Stimulated activated naive CD8-positive, alpha-beta T cell treated with anti-CD3 and anti-CD28 coated beads, Interleukin-15, amount 100 ng/mL, for 72 hours (primary cell): ENCODE measurements around the gene DLK1.

Source experiments
- ATAC-seq: fragments of 150-1000 bp; cut with Tn5 transposase; 2 replicates; pipeline ENCODE4 v1.10.0; 2021; ENCODE audit warnings: mild to moderate bottlenecking, moderate library complexity
- DNase-seq, 2 donors: peaks; one replicate each; pipeline ENCODE4 v3.0.0; 2021 to 2022
- H3K27ac Mint-ChIP-seq, 2 donors: one replicate each; pipeline ENCODE4 v1.8.0; 2022; ENCODE audit warnings: mild to moderate bottlenecking in 2 of 2, mixed read lengths in 2 of 2, moderate library complexity in 2 of 2
- H3K27me3 Mint-ChIP-seq: one replicate; pipeline ENCODE4 v1.8.0; 2022; ENCODE audit warnings: mixed read lengths
- H3K4me1 Mint-ChIP-seq: one replicate; pipeline ENCODE4 v1.8.0; 2022; ENCODE audit warnings: mild to moderate bottlenecking, mixed read lengths
- H3K4me3 Mint-ChIP-seq, 2 donors: one replicate each; pipeline ENCODE4 v1.8.0; 2022; ENCODE audit warnings: mild to moderate bottlenecking in 2 of 2, mixed read lengths in 2 of 2, moderate library complexity in 1 of 2
- H3K9me3 Mint-ChIP-seq, 2 donors: one replicate each; pipeline ENCODE4 v1.8.0; 2022; ENCODE audit warnings: mixed read lengths in 2 of 2

DLK1 gene

GRCh38 chr14:100748403-100748802 lies 21.7 kb downstream of the DLK1 start:
- ATAC-seq (no peak), DNase-seq (no peak)
- peak overlapping the region in 1 of 2 donors; percentile 7 for H3K27ac Mint-ChIP-seq
- H3K4me1 Mint-ChIP-seq: no peaks in the 10 kb centered on the region
- no peak overlapping the region for H3K4me3 Mint-ChIP-seq
- H3K27me3 Mint-ChIP-seq: peaks cover 13% of the 10 kb centered on the region
- no peaks in the 10 kb centered on the region for H3K9me3 Mint-ChIP-seq

GRCh38 chr14:100748944-100749343 lies 22.3 kb downstream of the DLK1 start:
- Mint-ChIP-seq H3K4me3 (no peak overlapping the region), H3K4me1 (no peaks in the 10 kb centered on the region), H3K27me3 (peaks cover 16% of the 10 kb centered on the region), H3K27ac (no peak overlapping the region), H3K9me3 (no peaks in the 10 kb centered on the region)
- DNase-seq (no peak), ATAC-seq (no peak)

GRCh38 chr14:100749967-100750597 lies 23.4 kb downstream of the DLK1 start:
- Mint-ChIP-seq H3K9me3 (no peaks in the 10 kb centered on the region), H3K27ac (no peak overlapping the region), H3K27me3 (peaks cover 16% of the 10 kb centered on the region), H3K4me3 (no peak overlapping the region), H3K4me1 (no peaks in the 10 kb centered on the region)
- DNase-seq (no peak), ATAC-seq (no peak)

- Mint-ChIP-seq H3K4me1 (no peaks in the 10 kb centered on the region), H3K4me3 (no peak overlapping the region), H3K9me3 (no peaks in the 10 kb centered on the region), H3K27ac (no peak overlapping the region), H3K27me3 (peaks cover 23% of the 10 kb centered on the region)
- no peak for DNase-seq
- ATAC-seq: no peak
These were observed 24.3 kb downstream of the DLK1 start for GRCh38 chr14:100750762-100751699.

DNA sequence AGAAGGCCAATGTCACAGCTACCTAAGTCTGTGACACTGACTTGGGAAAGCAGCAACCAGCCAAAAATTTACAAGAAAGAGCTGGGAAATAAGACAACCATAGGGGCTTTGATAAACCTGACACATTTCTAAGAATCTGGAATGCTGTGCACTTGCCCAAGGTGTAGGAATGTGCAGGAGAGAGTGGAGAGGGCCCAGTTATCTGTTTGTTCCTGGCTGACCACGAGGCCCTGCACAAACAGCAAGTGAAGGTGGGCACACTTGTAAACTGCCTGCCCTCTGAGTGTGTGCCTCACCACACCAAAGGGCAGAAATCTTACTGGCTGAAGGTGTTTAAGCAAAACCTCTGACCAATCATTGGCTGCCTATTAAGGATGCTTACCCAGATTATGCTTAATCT lies 27.3 kb downstream of the DLK1 start:
- H3K27ac Mint-ChIP-seq: no peak overlapping the region
- no peaks in the 10 kb centered on the region for H3K9me3 Mint-ChIP-seq
- H3K4me1 Mint-ChIP-seq: no peaks in the 10 kb centered on the region
- ATAC-seq: no peak
- peaks cover 30% of the 10 kb centered on the region for H3K27me3 Mint-ChIP-seq
- H3K4me3 Mint-ChIP-seq: no peak overlapping the region
- DNase-seq: no peak

DNA sequence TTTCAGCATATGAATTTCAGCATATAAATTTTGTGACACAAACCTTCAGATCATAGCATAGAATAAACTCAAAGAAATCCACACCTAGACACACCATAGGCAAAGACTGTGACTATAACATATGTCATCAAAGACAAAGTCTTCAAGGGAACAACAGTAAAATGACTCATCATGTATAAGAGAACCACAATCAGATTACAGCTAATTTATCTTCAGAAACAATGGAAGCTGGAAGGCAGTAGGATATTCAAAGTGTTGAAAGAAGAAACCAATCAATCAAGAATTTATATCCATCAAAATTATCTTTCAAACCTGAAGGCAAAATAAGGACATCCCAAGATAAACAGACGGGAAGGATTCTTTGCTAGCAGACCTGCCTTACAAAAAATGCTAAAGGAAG lies 29.0 kb downstream of the DLK1 start:
- ATAC-seq: no peak
- DNase-seq: no peak
- no peak overlapping the region for H3K4me3 Mint-ChIP-seq
- H3K27me3 Mint-ChIP-seq: peaks cover 33% of the 10 kb centered on the region
- no peaks in the 10 kb centered on the region for H3K9me3 Mint-ChIP-seq
- no peak overlapping the region for H3K27ac Mint-ChIP-seq
- no peaks in the 10 kb centered on the region for H3K4me1 Mint-ChIP-seq

DNA sequence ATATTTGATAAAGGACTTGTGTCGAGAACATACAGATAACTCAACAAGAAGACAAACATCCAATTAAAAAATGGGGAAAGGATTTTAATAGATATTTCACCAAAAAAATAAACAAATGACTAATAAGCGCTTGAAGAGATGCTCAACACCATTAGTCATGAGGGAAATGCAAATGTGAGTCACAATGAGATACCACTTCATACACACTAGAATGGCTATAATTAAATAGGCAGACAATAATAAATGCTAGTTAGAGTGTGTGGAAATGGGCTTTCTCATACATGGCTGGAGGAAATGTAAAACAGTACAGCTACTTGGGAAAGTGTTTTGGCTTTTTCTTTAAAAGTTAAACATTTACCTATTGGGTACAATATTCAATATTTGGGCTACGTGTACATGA lies 34.8 kb downstream of the DLK1 start:
- no peak for ATAC-seq

DNA sequence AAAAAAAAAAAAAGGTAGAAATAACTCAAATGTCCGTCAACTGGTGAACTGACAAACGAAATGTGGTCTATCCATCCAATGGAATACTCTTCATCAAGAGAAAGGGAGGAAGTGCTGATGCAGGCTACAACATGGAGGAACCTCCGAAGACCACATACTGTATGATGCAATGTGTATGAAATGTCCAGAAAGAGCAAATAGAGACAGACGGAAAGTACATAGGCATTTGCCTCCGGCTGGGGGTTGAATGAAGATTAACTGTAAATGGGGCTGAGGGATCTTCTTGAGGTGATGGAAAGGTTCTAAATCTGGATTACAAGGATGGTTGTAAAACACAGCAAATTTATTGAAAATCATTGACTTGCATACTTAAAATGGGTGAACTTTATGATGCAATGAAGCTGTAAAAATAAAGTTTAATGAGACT lies 35.4 kb downstream of the DLK1 start:
- Mint-ChIP-seq H3K27ac (peak overlapping the region; percentile 4 to 24), H3K4me1 (no peaks in the 10 kb centered on the region), H3K9me3 (no peaks in the 10 kb centered on the region), H3K27me3 (peaks cover 18% of the 10 kb centered on the region), H3K4me3 (no peak overlapping the region)
- DNase-seq (no peak), ATAC-seq (no peak)

More for the DNA sequence above, 34.8 kb downstream of the DLK1 start:
- Mint-ChIP-seq H3K4me3 (no peak overlapping the region), H3K4me1 (no peaks in the 10 kb centered on the region), H3K27me3 (peaks cover 18% of the 10 kb centered on the region), H3K27ac (no peak overlapping the region), H3K9me3 (no peaks in the 10 kb centered on the region)
- no peak for DNase-seq

DNA sequence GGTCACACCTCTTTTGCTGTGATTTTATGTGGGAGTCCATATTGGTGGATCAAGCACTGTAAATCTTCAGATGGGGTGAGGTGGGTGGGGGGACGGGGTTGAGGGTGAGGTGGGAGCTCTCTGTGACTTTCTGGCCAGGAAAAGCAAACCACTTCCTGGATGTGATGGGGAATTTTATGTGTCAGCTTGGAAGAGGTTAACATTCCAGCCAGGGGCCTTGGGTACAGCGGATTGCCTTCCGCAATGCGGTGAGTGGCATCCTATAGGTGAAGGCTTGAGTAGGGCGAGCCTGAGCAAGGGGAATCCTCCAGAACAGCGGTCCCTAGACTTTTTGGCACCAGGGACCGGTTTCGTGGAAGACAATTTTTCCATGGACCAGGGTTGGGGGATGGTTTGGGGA lies 36.2 kb downstream of the DLK1 start:
- Mint-ChIP-seq H3K9me3 (no peaks in the 10 kb centered on the region), H3K4me1 (no peaks in the 10 kb centered on the region), H3K27ac (no peak overlapping the region), H3K27me3 (peaks cover 18% of the 10 kb centered on the region), H3K4me3 (no peak overlapping the region)
- no peak for DNase-seq
- no peak for ATAC-seq

DNA sequence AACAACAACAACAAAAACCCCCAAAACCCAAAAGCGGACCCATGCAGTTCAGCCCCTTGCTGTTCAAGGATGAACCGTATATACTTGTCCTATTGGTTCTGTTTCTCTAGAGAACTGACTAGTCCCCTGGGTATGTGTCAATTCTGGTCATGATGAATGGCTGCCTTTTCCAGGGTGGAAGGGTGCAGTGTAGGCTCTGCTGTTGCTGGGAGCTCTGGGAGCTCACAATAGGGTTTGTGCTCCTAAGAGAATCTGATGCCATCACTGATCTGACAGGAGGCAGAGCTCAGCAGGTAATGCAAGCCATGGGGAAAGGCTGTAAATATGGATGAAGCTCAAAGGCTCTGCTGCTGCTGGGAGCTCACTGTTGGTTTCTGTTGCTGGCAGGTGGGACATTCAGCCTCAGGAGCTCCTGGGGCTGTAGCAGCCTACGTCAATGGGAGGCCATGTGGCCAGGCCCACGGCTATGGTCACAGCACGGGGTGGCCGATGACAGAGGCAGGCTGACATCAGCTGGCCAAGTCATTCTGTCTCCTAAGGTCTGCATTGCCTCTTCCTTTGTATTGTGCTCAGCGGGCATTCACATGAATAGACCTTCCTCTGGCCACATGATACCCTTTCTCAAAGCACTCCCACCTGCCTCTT lies 37.9 kb downstream of the DLK1 start:
- H3K27me3 Mint-ChIP-seq: peaks cover 8% of the 10 kb centered on the region
- H3K4me3 Mint-ChIP-seq: no peak overlapping the region
- H3K27ac Mint-ChIP-seq: no peak overlapping the region
- DNase-seq: no peak
- no peaks in the 10 kb centered on the region for H3K9me3 Mint-ChIP-seq
- H3K4me1 Mint-ChIP-seq: no peaks in the 10 kb centered on the region
- no peak for ATAC-seq

DNA sequence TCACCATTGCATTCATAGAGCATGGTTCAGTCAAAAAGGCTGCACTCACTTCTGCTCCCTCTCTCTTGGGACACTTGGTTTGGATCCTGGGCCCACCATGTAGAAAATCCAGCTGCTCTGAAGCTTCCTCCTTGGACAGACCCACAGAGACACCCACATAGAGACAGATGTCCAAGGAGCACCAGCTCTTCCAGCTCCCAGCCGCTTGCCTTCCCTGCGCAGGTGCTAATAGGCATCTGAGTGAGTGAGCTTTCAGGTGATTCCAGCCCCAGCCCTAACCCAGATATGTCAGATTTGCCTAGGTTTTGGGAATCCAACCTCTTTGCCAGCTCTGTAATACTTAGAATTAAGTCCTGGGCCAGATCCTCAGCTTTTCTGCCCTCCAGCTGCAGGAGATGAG lies 38.6 kb downstream of the DLK1 start:
- ATAC-seq (no peak), DNase-seq (no peak)
- H3K4me1 Mint-ChIP-seq: no peaks in the 10 kb centered on the region
- H3K27ac Mint-ChIP-seq: no peak overlapping the region
- no peak overlapping the region for H3K4me3 Mint-ChIP-seq
- peaks cover 8% of the 10 kb centered on the region for H3K27me3 Mint-ChIP-seq
- H3K9me3 Mint-ChIP-seq: no peaks in the 10 kb centered on the region

DNA sequence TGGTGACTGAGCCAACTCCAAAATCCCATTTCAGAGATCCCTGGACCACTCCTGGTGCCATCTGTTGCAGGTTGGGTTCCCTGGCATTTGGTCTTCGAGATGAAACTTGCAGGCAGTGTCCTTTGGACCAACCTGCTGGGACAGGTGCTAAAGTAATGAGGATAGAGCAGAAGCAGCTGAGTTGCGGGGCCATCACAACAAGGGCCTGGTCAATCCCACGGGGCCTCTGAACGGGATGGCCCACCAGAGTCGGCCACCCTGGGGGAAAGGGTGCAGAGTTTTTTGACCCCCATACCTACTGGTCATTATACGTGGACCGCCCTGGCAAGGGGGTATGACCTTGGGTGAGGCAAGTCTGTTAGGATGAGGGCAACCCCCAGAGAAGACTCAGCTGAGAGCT lies 39.3 kb downstream of the DLK1 start:
- Mint-ChIP-seq H3K27ac (no peak overlapping the region), H3K4me1 (no peaks in the 10 kb centered on the region), H3K27me3 (peaks cover 8% of the 10 kb centered on the region), H3K4me3 (no peak overlapping the region), H3K9me3 (no peaks in the 10 kb centered on the region)
- ATAC-seq (no peak), DNase-seq (no peak)

DNA sequence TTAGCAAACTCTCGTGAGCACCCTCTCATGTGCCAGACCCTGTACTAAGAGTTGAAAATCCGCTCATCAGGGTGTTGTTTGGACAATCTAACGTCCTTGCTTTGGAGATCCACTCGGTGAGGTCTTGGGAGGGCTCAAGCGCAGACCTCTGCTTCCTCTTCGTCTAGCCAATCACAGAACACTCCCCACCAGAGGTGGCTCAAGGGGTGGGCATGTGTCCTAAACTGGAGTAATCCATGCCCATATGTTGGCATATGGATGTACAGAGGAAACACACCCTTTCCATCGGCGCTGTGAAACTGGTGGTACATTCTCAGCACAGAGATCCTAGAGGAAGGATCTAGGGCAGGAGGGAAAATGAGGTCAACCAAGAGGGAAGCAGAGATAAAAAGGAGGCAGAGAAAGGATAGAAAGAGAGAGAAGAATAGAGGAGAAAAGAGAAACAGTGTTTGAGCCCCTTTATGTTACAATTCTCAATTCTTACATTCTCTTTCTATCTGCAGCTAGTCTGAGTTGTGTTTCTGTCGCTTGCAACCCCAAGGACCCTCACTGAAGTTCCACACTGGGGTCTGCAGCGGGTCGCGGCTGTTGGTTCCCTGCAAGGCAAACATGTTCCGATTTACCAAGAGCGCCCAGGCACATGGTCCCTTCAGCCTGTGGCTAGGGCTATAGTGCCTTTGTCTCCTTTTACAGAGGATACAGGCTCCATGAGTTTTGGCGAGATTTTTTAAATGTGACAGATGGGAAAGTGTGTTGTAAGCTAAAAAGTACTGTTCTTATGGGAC lies 40.5 kb downstream of the DLK1 start:
- DNase-seq: no peak
- no peak overlapping the region for H3K4me3 Mint-ChIP-seq
- H3K9me3 Mint-ChIP-seq: no peaks in the 10 kb centered on the region
- peaks cover 2% of the 10 kb centered on the region for H3K27me3 Mint-ChIP-seq
- no peak for ATAC-seq
- H3K27ac Mint-ChIP-seq: no peak overlapping the region
- no peaks in the 10 kb centered on the region for H3K4me1 Mint-ChIP-seq

- H3K9me3 Mint-ChIP-seq: no peaks in the 10 kb centered on the region
- no peaks in the 10 kb centered on the region for H3K4me1 Mint-ChIP-seq
- H3K27me3 Mint-ChIP-seq: no peaks in the 10 kb centered on the region
- H3K4me3 Mint-ChIP-seq: no peak overlapping the region
- DNase-seq: no peak
- no peak overlapping the region for H3K27ac Mint-ChIP-seq
- no peak for ATAC-seq
These were observed 41.3 kb downstream of the DLK1 start for GRCh38 chr14:100767788-100768536.
